ENCODE measurements around the gene MAN2A1.
A peak's percentile ranks its signal among the peaks of the same experiment; 100 is the strongest.
"Not testable (repeated sequence)": the region's sequence is repeated elsewhere in the genome, so short reads cannot be mapped to it uniquely, and the experiment has no call there.

The MAN2A1 gene

DNA sequence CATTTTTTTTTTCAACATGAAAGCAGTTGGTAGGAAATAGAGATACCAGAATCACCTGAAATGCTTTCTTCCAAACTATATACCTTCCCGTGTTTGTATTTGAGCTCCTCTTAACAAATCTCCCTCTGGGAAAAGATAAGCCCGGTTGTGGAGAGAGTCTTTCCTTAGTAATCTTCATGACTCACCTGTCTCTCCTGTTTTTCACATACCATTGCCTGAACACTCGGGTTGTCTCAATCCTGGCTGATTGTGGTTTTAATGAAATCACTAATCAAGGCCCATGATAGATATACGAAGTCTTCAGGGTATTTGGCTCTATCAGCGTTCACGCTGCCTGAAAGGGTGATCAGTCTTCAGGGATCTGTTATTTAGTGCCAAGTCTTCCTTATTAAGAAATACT lies 136.7 kb downstream of the MAN2A1 start:
- DNase-seq (ENCODE audit: low spot score) = no peak

DNA sequence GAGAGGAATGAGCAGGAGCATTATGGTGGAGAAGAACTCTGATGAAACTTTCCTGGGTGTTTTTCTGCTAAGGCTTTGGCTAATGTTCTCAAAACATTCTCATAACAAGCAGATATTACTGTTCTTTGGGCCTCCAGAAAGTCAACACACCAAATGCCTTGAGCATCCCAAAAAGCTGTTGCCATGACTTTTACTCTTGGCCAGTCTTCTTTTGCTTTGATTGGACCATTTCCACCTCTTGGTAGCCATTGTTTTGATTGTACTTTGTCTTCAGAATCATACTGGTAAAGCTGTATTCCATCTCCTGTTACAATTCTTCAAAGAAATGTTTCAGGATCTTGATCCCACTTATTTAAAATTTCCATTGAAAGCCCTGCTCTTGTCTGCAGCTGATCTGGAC lies 139.6 kb downstream of the MAN2A1 start:
- no peak for DNase-seq (ENCODE audit: low spot score)

DNA sequence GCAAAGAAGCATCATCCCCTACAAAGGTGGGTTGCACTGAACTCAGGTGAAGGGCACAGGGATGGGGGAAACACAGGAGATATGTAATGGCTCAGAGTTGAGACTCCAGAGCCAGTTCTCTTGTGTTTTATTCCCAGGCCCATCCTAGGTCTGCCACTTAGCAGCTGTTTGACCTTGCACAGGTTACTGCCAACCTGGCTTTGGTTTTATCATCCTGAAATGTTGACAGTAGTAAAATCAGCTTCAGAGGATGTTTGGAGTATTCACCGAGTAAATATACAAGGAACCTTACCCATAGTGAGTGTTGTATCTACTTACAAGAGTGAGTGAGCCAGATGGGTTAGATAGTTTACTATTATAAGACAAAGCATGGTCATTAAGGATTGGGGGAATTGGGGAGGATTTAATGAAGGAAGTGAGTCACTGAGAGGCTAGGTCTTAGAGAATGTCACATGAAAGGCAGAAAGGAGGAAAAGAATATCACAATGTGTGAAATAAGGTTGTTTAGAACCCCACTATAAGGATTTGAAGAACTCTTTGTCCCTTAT lies 141.3 kb downstream of the MAN2A1 start:
- DNase-seq (ENCODE audit: low spot score) = no peak

- DNase-seq (ENCODE audit: low spot score) = not testable (repeated sequence)
Measured at GRCh38 chr5:109832207-109833188, 142.8 kb downstream of the MAN2A1 start.

GRCh38 chr5:109833946-109834345 lies 144.2 kb downstream of the MAN2A1 start:
- DNase-seq (ENCODE audit: low spot score) = no peak

DNA sequence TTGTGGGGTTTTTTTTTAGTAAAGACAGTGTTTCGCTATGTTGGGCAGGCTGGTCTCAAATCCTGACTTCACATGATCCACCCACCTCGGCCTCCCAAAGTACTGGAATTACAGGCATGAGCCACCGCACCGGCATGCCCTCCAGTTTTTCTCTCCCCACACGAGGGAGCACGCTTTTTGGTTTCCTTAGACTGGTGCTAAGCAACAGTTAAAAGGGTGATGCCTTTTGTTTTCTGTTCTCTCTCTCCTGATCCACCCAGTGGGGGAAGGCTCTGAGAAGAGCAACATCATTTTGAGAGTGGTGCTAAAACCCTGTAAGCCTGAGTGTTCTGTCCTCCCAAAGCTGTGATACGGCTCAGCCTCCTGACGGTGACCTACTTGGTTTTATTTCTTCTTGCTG lies 146.6 kb downstream of the MAN2A1 start:
- DNase-seq (ENCODE audit: low spot score) = no peak

DNA sequence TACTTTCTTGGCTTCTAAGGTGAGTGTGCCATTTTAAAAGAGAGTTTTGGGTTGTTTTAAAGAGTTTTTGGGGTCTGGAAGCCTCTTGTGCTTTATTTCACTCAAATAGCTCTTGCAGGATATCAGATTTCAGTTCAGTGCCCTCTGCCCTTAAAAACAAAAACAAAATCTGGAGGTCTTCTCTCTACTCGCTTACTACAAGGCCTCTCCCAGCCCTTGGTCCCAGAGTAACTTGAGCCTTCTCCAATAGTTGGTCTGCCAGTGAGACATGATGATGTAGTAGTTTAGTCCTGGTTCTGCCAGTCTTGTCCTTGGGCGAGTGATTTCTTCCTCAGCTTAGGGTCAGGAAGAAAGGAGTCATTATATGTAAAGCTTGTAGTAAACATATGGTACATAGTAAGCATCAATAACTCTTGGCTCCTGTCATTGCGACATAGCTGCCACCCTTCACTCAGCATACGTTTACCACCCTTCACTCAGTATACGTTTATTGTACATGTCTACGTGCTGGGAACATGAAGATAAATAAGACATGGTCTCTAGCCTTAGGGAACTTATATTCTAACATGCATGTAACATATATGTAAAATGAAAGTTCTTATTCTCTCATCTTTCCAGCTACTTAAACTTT lies 147.6 kb downstream of the MAN2A1 start:
- DNase-seq (ENCODE audit: low spot score) = no peak

DNA sequence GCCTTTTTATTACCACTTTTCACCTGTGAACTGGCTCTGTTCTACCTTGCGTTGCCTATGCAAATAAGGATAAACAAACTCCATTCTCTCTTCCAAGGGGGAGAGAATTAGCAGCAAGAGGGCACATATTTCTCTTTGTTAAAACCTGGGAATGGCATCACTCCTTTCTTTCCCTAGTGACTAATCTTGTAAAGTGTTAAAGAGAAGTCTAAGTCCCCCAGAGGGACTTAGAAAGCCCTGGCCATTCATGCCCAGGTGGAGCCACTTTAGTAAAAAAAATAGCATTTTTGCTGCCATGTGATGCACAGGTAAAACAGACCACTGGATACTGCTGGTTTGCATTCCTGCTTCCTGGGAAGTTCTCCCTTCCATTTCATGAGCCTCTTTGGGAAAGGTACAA lies 148.4 kb downstream of the MAN2A1 start:
- DNase-seq (ENCODE audit: low spot score) = no peak

DNA sequence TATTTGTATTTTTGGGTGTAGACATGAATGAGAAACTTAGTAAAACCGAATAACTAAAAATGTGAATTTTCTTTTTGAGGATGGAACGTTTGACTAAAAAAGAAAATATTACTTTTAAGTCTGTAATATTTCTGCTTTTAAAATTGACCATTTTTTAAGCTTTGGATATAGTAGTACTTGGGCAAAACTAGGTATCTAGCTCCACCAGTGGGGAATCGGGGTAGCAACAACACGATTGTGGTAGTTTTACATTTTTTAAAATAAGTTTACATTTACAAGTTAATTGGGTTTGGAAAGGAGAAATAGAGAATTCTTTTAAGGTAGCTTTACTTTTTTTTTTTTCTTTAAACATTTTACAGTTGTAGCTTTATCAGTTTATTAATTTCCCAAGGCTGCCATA lies 154.4 kb downstream of the MAN2A1 start:
- peak; percentile 12 for DNase-seq (ENCODE audit: low spot score)

- DNase-seq (ENCODE audit: low spot score) = peak; percentile 49
Measured at GRCh38 chr5:109844695-109845094, 155.0 kb downstream of the MAN2A1 start.

- no peak for DNase-seq (ENCODE audit: low spot score)
Measured at GRCh38 chr5:109848130-109848529, 158.4 kb downstream of the MAN2A1 start.

GRCh38 chr5:109849478-109850088 lies 159.9 kb downstream of the MAN2A1 start:
- DNase-seq (ENCODE audit: low spot score) = no peak

- DNase-seq (ENCODE audit: low spot score) = peak; percentile 44
Measured at GRCh38 chr5:109852371-109853155, 162.8 kb downstream of the MAN2A1 start.

GRCh38 chr5:109853377-109853776 lies 163.7 kb downstream of the MAN2A1 start:
- peak; percentile 21 for DNase-seq (ENCODE audit: low spot score)

DNA sequence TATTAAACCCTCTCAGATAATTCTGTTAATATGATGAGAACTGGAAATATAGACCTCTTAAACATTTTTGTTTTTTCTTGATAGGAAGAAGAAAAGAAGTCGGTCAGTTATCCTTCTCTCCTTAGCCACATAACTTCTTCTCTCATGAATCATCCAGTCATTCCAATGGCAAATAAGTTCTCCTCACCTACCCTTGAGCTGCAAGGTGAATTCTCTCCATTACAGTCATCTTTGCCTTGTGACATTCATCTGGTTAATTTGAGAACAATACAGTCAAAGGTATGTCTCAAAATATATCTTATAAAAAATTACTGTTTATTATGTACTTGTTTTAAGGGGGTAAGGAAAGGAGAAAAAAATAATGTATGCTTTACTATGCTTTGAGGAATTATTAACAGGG lies 165.3 kb downstream of the MAN2A1 start:
- DNase-seq (ENCODE audit: low spot score) = no peak

DNA sequence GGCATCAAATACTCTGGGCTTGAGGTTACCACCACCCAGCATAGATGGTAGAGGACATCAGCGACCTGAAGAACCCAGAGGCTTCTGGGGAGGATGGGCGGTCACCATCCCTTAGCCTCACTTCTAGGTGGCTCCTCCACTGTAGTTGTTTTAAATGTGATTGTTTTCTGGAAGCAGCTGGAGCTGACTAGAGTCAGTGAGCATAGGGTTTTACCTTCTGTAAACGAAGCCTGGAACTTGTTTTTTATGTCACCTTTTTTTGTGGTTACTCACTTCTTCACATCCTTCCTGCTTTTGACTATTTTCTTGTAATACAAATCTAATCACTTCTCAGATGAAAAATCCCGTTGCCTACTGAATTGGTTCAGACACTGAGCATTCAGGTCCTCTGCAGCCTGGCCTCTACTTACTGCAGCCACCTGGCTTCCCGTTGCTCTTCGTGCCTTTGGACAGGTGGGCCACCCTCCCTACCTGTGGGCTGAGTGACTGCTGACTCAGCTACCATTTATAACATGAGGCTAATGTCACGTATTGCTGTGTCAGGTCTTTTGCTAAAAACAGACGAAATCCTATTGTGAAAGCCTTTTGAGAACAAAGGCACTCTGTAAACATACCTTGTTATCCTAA lies 167.8 kb downstream of the MAN2A1 start:
- DNase-seq (ENCODE audit: low spot score) = no peak

DNA sequence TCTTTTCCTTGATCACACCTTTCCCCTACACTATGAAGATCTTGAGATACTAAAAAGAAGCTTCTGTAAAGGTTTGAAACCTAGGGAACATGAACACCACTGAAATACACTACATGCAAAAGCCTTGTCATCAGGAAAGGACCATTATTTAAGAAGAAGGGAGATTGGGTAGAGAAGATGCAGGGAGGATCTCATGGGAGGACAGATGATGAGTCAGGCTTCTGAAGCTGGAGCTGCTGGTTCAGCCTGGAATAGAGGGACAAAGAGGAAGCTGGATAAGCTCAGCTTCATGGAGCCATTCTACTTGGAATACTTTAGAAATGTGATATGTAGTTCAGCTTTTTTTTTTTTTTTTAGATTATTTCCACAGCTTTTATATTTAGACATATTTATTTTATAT lies 169.8 kb downstream of the MAN2A1 start:
- peak; percentile 23 for DNase-seq (ENCODE audit: low spot score)

- no peak for DNase-seq (ENCODE audit: low spot score)
Measured at GRCh38 chr5:109862301-109862700, 172.6 kb downstream of the MAN2A1 start.

DNA sequence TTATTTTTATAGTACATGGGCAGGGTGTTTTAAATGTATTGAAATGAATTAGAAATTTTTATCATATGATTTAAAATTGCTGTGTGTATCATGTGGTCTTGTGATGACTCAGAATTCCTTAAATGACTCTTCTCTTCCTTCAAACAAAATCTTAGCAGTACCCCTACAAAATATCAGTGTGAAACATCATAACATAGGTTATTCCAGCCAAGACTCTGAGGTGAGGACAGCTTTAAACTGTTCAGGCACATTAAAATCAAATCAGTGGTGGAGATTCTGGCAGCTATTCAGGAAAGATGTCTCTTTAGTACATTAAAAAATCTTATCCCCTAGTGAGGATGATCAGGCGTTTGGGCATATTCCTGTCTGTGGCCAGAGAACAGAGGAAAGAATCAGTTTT lies 174.0 kb downstream of the MAN2A1 start:
- no peak for DNase-seq (ENCODE audit: low spot score)

DNA sequence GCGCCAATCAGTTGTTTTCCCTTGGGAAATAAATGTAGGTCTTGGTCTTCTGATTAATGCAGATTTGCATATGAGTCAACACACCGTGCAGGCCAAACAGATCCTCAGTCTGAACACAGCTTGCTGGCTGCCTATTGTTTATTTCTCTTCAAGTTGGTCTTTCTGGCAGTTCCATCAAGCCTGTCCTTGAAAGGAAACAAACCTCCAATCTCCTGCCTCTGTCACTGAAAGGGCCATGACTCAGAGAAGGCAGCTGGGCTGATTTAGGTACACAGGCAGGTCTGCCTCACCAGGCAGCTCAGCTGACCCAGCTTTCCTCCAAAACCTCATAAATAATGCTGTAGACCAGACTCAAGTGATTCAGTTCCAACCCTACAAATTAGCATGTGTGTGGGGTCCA lies 175.9 kb downstream of the MAN2A1 start:
- DNase-seq (ENCODE audit: low spot score) = peak; percentile 47

GRCh38 chr5:109866051-109866450 lies 176.3 kb downstream of the MAN2A1 start:
- DNase-seq (ENCODE audit: low spot score) = no peak

Data from AG20443 (cell line).